CD8-positive, alpha-beta memory T cell (primary cell): Measurements from ENCODE around the gene VWA3B. TPM values are rescaled to one million over a fixed set of nuclear protein-coding genes. Genes with fewer than 3 reads are reported as not detected.
"Not testable (repeated sequence)": the region's sequence is repeated elsewhere in the genome, so short reads cannot be mapped to it uniquely, and the experiment has no call there.

ENCODE experiments used
- CTCF ChIA-PET: fragments of 350-600 bp; sonication (Branson Sonifier 250); formaldehyde crosslinking; loops from one replicate; lab custom pipeline; 2021; ENCODE audit warnings: antibody characterized with exemption; lab: Charles Lee
- POLR2A ChIA-PET: fragments of 350-600 bp; sonication (Branson Sonifier 250); formaldehyde crosslinking; loops from one replicate; lab custom pipeline; 2021; ENCODE audit warnings: antibody characterized with exemption; lab: Charles Lee
- DNase-seq, 5 donors: peaks; one replicate each; pipeline versions ENCODE4 v3.0.0 to v3.0.0-alpha.2; 2020 to 2022; ENCODE audit warnings: mixed read lengths in 1 of 5
- H3K27ac ChIP-seq: one replicate; pipeline ENCODE4 v1.7.0; 2013; ENCODE audit warnings: low read depth, mild to moderate bottlenecking, low read length, moderate library complexity
- H3K27me3 ChIP-seq: 2 replicates; pipeline ENCODE4 v1.7.0; 2013; ENCODE audit warnings: low read length, mild to moderate bottlenecking; ENCODE audit not compliant: insufficient read depth, poor library complexity, severe bottlenecking
- H3K36me3 ChIP-seq: 2 replicates; pipeline ENCODE4 v1.7.0; 2013; ENCODE audit warnings: mild to moderate bottlenecking, low read length, moderate library complexity; ENCODE audit not compliant: insufficient read depth
- H3K4me1 ChIP-seq: 2 replicates; pipeline ENCODE4 v1.7.0; 2013; ENCODE audit warnings: mild to moderate bottlenecking, low read length, moderate library complexity; ENCODE audit not compliant: insufficient read depth
- H3K4me3 ChIP-seq: 2 replicates; pipeline ENCODE4 v1.7.0; 2013; ENCODE audit warnings: mild to moderate bottlenecking, low read length
- H3K9me3 ChIP-seq: 2 replicates; pipeline ENCODE4 v1.7.0; 2013; ENCODE audit warnings: mild to moderate bottlenecking, low read length
- H3K27ac Mint-ChIP-seq, 8 donors: one replicate each; pipeline ENCODE4 v1.8.0; 2020 to 2021; ENCODE audit warnings: mixed read lengths in 8 of 8, mild to moderate bottlenecking in 6 of 8, inconsistent platforms in 3 of 8, moderate library complexity in 3 of 8
- H3K27me3 Mint-ChIP-seq, 2 donors: one replicate each; pipeline ENCODE4 v1.8.0; 2020 to 2021; ENCODE audit warnings: mixed read lengths in 2 of 2, mild to moderate bottlenecking in 1 of 2, moderate library complexity in 1 of 2
- H3K36me3 Mint-ChIP-seq, 3 donors: one replicate each; pipeline ENCODE4 v1.8.0; 2020 to 2021; ENCODE audit warnings: mixed read lengths in 3 of 3, inconsistent platforms in 1 of 3, mild to moderate bottlenecking in 1 of 3
- H3K4me1 Mint-ChIP-seq, 3 donors: one replicate each; pipeline ENCODE4 v1.8.0; 2020 to 2021; ENCODE audit warnings: mixed read lengths in 3 of 3, inconsistent platforms in 1 of 3, mild to moderate bottlenecking in 1 of 3
- H3K4me3 Mint-ChIP-seq, 7 donors: one replicate each; pipeline ENCODE4 v1.8.0; 2020 to 2021; ENCODE audit warnings: mixed read lengths in 7 of 7, mild to moderate bottlenecking in 6 of 7, moderate library complexity in 4 of 7, inconsistent platforms in 2 of 7
- H3K9me3 Mint-ChIP-seq, 5 donors: one replicate each; pipeline ENCODE4 v1.8.0; 2020 to 2022; ENCODE audit warnings: mixed read lengths in 5 of 5, mild to moderate bottlenecking in 3 of 5, moderate library complexity in 2 of 5, inconsistent platforms in 1 of 5
- polyA plus RNA-seq: library from polyadenylated mRNA; unstranded; fragments of 300-500 nt; fragmentation: Illumina TruSeq; gene quantifications from one replicate; pipeline ENCODE4 v1.2.3, GENCODE V29; 2021
- total RNA-seq, 2 experiments: library from RNA; stranded (reverse); gene quantifications; one replicate each; pipeline ENCODE4 v1.2.3, GENCODE V29; 2021

VWA3B gene
- total and polyA plus RNA-seq, 3 experiments from 2014 or later, result not detected

GRCh38 chr2:98127229-98127989 is 40.4 kb downstream of the VWA3B start:
- Mint-ChIP-seq H3K27ac (no peak overlapping the region), H3K4me1 (peaks cover 1 to 10% (median 6%) of the 10 kb centered on the region in 3 donors), H3K9me3 (peaks cover 0 to 1% (median 0%) of the 10 kb centered on the region in 5 donors), H3K27me3 (peaks cover 15 to 39% of the 10 kb centered on the region in 2 donors), H3K4me3 (no peak overlapping the region), H3K36me3 (no peaks in the 10 kb centered on the region)
- Histone ChIP-seq H3K4me1 (no peaks in the 10 kb centered on the region), H3K36me3 (no peaks in the 10 kb centered on the region), H3K4me3 (no peak overlapping the region), H3K27ac (no peak overlapping the region), H3K27me3 (no peaks in the 10 kb centered on the region), H3K9me3 (no peaks in the 10 kb centered on the region)
- DNase-seq, result no peak
- ChIA-PET CTCF (no interaction called here), POLR2A (no interaction called here)

GRCh38 chr2:98128556-98129109 is 41.7 kb downstream of the VWA3B start:
- ChIA-PET POLR2A (no interaction called here), CTCF (no interaction called here)
- no peaks in the 10 kb centered on the region for H3K36me3 ChIP-seq
- H3K27ac ChIP-seq, result no peak overlapping the region
- no peaks in the 10 kb centered on the region for H3K9me3 ChIP-seq
- H3K9me3 Mint-ChIP-seq, result no peaks in the 10 kb centered on the region
- no peaks in the 10 kb centered on the region for H3K4me1 ChIP-seq
- H3K27ac Mint-ChIP-seq, result no peak overlapping the region
- H3K27me3 Mint-ChIP-seq, result peaks cover 14 to 38% of the 10 kb centered on the region in 2 donors
- H3K4me3 Mint-ChIP-seq, result no peak overlapping the region
- H3K27me3 ChIP-seq, result no peaks in the 10 kb centered on the region
- no peak overlapping the region for H3K4me3 ChIP-seq
- peaks cover 0 to 3% (median 0%) of the 10 kb centered on the region in 3 donors for H3K4me1 Mint-ChIP-seq
- H3K36me3 Mint-ChIP-seq, result no peaks in the 10 kb centered on the region
- DNase-seq, result no peak

GRCh38 chr2:98130073-98130472 is 43.1 kb downstream of the VWA3B start:
- H3K36me3 ChIP-seq, DNase-seq, CTCF ChIA-PET, H3K9me3 Mint-ChIP-seq, H3K4me1 ChIP-seq, H3K27ac Mint-ChIP-seq, H3K4me3 Mint-ChIP-seq, H3K36me3 Mint-ChIP-seq, H3K4me3 ChIP-seq, H3K9me3 ChIP-seq, H3K27ac ChIP-seq, H3K27me3 ChIP-seq, POLR2A ChIA-PET: not testable (repeated sequence)
- H3K27me3 Mint-ChIP-seq, result peaks cover 14 to 49% of the 10 kb centered on the region in 2 donors
- H3K4me1 Mint-ChIP-seq, result peaks cover 2 to 11% (median 5%) of the 10 kb centered on the region in 3 donors

GRCh38 chr2:98134172-98135005 is 47.4 kb downstream of the VWA3B start:
- ChIA-PET CTCF (no interaction called here), POLR2A (no interaction called here)
- H3K4me1 Mint-ChIP-seq, result peaks cover 2 to 11% (median 5%) of the 10 kb centered on the region in 3 donors
- H3K27ac Mint-ChIP-seq, result no peak overlapping the region
- H3K9me3 Mint-ChIP-seq, result no peaks in the 10 kb centered on the region
- H3K36me3 Mint-ChIP-seq, result no peaks in the 10 kb centered on the region
- Histone ChIP-seq H3K4me1 (no peaks in the 10 kb centered on the region), H3K27me3 (no peaks in the 10 kb centered on the region), H3K27ac (no peak overlapping the region), H3K4me3 (no peak overlapping the region), H3K9me3 (no peaks in the 10 kb centered on the region), H3K36me3 (no peaks in the 10 kb centered on the region)
- DNase-seq, result no peak
- H3K4me3 Mint-ChIP-seq, result no peak overlapping the region
- H3K27me3 Mint-ChIP-seq, result peaks cover 8 to 45% of the 10 kb centered on the region in 2 donors

GRCh38 chr2:98137196-98137595 is 50.2 kb downstream of the VWA3B start:
- H3K36me3 Mint-ChIP-seq, result no peaks in the 10 kb centered on the region
- DNase-seq, result no peak
- no peak overlapping the region for H3K4me3 ChIP-seq
- ChIA-PET CTCF (no interaction called here), POLR2A (no interaction called here)
- no peaks in the 10 kb centered on the region for H3K9me3 ChIP-seq
- no peak overlapping the region for H3K4me3 Mint-ChIP-seq
- peaks cover 2 to 33% of the 10 kb centered on the region in 2 donors for H3K27me3 Mint-ChIP-seq
- H3K4me1 Mint-ChIP-seq, result peaks cover 2 to 11% (median 5%) of the 10 kb centered on the region in 3 donors
- H3K4me1 ChIP-seq, result no peaks in the 10 kb centered on the region
- H3K27me3 ChIP-seq, result no peaks in the 10 kb centered on the region
- no peak overlapping the region for H3K27ac ChIP-seq
- no peaks in the 10 kb centered on the region for H3K36me3 ChIP-seq
- H3K9me3 Mint-ChIP-seq, result peaks cover 0 to 3% (median 0%) of the 10 kb centered on the region in 5 donors
- no peak overlapping the region for H3K27ac Mint-ChIP-seq

- not testable (repeated sequence) for H3K4me1 Mint-ChIP-seq, H3K9me3 Mint-ChIP-seq, H3K27me3 ChIP-seq
Observed at GRCh38 chr2:98138978-98139377, 52.0 kb downstream of the VWA3B start.

GRCh38 chr2:98140210-98140609 is 53.2 kb downstream of the VWA3B start:
- DNase-seq, result no peak
- CTCF ChIA-PET, result no interaction called here
- Histone ChIP-seq H3K9me3 (no peaks in the 10 kb centered on the region), H3K27ac (no peak overlapping the region), H3K4me3 (no peak overlapping the region), H3K36me3 (no peaks in the 10 kb centered on the region), H3K27me3 (no peaks in the 10 kb centered on the region), H3K4me1 (no peaks in the 10 kb centered on the region)
- Mint-ChIP-seq H3K4me1 (no peaks in the 10 kb centered on the region), H3K27me3 (peaks cover 2 to 18% of the 10 kb centered on the region in 2 donors), H3K4me3 (no peak overlapping the region), H3K9me3 (peaks cover 0 to 5% (median 0%) of the 10 kb centered on the region in 5 donors), H3K27ac (no peak overlapping the region), H3K36me3 (no peaks in the 10 kb centered on the region)
- POLR2A ChIA-PET, result no interaction called here

More at GRCh38 chr2:98138978-98139377, 52.0 kb downstream of the VWA3B start:
- DNase-seq, H3K27ac ChIP-seq, H3K4me1 ChIP-seq, H3K36me3 ChIP-seq, H3K9me3 ChIP-seq, H3K27ac Mint-ChIP-seq, H3K4me3 Mint-ChIP-seq, H3K4me3 ChIP-seq, POLR2A ChIA-PET, H3K36me3 Mint-ChIP-seq, CTCF ChIA-PET: not testable (repeated sequence)
- peaks cover 2 to 24% of the 10 kb centered on the region in 2 donors for H3K27me3 Mint-ChIP-seq
